Fibroblast of lung (primary cell): Measurements from ENCODE around the gene ITGB1BP2.

Experiments used
- EZH2 ChIP-seq: IDR thresholded peaks from 2 replicates; pipeline ENCODE4 v1.5.1; 2012; ENCODE audit warnings: low read length, control low read depth, mild to moderate bottlenecking; ENCODE audit errors: missing control alignments
- TF ChIP-seq, protein P1 (sequence below), 2 donors: IDR thresholded peaks in 1 of 2; conservative IDR thresholded peaks in 1 of 2; 1 replicate in 1 of 2; 2 replicates in 1 of 2; pipeline ENCODE4 v1.5.1; 2011 to 2012; ENCODE audit warnings: low read length in 2 of 2, control low read depth in 1 of 2, inconsistent platforms in 1 of 2, low read depth in 1 of 2, mild to moderate bottlenecking in 1 of 2

DNA sequence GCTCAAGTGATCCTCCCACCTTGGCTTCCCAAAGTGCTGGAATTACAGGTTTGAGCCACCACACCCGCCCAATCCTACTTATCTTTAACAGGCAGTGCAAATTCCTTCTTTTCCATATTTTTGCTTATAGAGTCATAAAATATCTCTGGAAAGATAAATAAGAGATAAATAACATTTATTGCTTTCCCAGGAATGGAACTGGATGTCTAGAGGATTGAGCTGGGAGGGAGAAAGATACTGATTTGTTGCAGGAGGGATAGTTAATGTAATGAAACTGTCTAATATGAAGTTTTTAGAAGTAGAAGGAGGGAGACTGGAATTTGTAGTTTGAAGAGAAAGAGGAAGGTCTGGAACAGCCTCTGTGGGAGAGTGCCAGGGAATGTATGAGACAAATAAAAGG lies 20.2 kb downstream of the ITGB1BP2 start:
- TF ChIP-seq, protein P1, sequence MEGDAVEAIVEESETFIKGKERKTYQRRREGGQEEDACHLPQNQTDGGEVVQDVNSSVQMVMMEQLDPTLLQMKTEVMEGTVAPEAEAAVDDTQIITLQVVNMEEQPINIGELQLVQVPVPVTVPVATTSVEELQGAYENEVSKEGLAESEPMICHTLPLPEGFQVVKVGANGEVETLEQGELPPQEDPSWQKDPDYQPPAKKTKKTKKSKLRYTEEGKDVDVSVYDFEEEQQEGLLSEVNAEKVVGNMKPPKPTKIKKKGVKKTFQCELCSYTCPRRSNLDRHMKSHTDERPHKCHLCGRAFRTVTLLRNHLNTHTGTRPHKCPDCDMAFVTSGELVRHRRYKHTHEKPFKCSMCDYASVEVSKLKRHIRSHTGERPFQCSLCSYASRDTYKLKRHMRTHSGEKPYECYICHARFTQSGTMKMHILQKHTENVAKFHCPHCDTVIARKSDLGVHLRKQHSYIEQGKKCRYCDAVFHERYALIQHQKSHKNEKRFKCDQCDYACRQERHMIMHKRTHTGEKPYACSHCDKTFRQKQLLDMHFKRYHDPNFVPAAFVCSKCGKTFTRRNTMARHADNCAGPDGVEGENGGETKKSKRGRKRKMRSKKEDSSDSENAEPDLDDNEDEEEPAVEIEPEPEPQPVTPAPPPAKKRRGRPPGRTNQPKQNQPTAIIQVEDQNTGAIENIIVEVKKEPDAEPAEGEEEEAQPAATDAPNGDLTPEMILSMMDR (conservative IDR thresholded peaks at IDR 0.05 in 1 of 2, IDR thresholded peaks at IDR 0.05 in 1 of 2; ENCODE audit: low read depth in 1 of 2, low read length in 2 of 2) = no peak
- no peak for TF ChIP-seq EZH2
